DOHH2 (cell line): ENCODE results near the gene RPN2.

ENCODE experiments used
- CTCF ChIP-seq: fragments of 200-600 bp; sonication (generic); IDR thresholded peaks from one replicate; pipeline ENCODE4 v1.5.1; 2014; ENCODE audit warnings: antibody characterized with exemption, mild to moderate bottlenecking, low read depth, low read length; ENCODE audit not compliant: poor library complexity, severe bottlenecking
- EZH2phosphoT487 ChIP-seq: fragments of 200-600 bp; sonication (generic); IDR thresholded peaks from 2 replicates; pipeline ENCODE4 v1.6.1; 2017; ENCODE audit warnings: borderline replicate concordance, mild to moderate bottlenecking, antibody characterized with exemption, low read length, moderate library complexity, mixed read lengths

GRCh38 chr20:37243076-37243936, 64.2 kb downstream of the RPN2 start:
- TF ChIP-seq CTCF (no peak), EZH2phosphoT487 (no peak)
